T-helper 2 cell (primary cell): ENCODE data around the gene PDCD11.
"Not testable (repeated sequence)": the region's sequence is repeated elsewhere in the genome, so short reads cannot be mapped to it uniquely, and the experiment has no call there.

Experiments used
- DNase-seq, 5 experiments: peaks; one replicate each; pipeline versions ENCODE4 v3.0.0 to v3.0.0-alpha.2; 2012 to 2022

PDCD11 gene

DNA sequence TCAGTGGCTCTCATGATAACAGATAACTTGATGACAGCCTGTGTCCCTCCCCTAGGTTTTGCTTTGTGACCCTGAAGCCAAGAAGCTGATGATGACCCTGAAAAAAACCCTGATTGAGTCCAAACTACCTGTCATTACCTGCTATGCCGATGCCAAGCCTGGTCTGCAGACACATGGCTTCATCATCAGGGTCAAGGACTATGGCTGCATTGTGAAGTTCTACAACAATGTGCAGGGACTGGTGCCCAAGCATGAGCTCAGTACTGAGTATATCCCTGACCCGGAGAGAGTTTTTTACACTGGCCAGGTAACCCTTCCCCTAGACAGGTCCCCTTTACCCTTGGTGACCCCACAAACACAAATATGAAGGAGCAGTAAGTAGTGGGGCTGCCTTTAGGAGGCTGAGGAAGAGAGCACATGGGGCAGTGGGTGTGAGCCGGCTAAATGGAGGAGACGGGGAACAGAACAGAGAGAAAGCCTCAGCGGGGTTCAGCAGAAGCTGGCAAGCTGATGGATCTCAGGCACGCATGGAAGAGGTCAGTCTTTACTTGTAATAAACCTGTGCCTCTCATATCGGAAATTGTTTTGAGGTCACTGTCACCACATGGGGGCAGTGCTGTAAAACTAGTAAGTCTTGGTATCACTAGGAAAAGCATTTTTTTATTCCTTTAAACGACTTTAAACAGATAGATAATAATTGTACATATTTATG, 20.2 kb downstream of the PDCD11 start:
- DNase-seq = peak in 4 of 5 experiments; percentile 8 to 73 (median 42)

DNA sequence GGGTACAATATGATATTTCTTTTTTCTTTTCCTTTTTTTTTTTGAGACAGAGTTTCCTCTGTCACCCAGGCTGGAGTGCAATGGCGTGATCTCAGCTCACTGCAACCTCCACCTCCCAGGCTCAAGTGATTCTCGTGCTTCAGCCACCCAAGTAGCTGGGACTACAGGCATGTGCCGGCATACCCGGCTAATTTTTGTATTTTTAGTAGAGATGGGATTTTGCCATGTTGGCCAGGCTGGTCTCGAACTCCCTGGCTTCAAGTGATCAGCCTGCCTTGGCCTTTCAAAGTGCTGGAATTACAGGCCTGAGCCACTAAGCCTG, 20.7 kb downstream of the PDCD11 start:
- DNase-seq = not testable (repeated sequence)

DNA sequence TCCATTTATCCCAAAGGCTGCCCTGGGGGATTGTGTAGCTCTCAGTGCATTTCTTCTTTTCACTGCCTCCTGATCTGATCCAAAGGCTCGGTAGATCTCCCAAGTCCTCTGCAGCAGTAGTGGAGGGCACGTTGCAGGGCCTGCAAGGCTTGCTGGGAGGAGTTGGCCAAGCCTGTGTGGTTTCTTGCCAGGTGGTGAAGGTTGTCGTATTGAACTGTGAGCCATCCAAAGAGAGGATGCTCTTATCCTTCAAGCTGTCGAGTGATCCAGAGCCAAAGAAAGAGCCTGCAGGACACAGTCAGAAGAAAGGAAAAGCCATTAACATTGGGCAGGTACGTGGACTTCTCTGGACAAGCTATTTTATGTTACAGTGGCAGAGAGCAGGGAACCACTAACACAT, 21.2 kb downstream of the PDCD11 start:
- no peak for DNase-seq

DNA sequence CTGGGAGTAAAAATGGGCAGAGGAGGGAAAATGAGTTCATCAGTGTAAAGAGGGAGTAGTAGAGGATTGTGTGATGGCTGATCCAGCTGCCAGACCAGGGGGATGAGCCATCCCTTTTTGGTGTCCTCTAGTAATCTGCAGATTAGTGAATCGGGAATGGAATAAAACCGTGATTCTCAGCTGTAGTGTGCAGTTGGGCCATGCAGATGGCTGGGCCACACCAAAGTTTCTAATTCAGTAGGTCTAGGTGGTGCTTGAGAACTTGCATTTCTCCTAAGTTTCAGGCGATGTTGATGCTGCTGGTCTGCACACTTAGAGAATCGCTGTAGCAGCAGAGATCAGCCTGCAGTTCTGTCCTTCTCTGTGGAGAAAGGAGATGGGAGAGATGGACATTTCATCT, 22.7 kb downstream of the PDCD11 start:
- DNase-seq = no peak

DNA sequence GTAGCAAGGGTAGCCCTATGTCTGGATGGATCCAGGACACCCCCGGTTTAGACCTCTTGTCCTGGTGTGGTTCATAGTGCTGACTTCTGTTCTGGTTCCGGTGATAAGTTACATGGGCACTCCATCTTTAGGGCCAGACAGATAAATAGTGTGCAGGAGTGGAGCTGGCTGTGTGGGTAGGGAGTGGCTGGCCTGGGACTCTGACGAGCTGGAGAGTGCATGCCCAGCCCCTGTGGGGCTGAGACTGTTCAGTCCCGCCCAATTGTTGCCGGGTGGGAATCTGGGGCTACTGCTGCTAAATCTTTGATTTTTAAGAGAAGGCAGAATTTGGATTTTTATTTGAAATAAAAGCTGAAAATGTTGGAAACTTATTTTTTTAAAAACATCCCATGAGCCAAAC, 27.3 kb downstream of the PDCD11 start:
- DNase-seq = no peak

DNA sequence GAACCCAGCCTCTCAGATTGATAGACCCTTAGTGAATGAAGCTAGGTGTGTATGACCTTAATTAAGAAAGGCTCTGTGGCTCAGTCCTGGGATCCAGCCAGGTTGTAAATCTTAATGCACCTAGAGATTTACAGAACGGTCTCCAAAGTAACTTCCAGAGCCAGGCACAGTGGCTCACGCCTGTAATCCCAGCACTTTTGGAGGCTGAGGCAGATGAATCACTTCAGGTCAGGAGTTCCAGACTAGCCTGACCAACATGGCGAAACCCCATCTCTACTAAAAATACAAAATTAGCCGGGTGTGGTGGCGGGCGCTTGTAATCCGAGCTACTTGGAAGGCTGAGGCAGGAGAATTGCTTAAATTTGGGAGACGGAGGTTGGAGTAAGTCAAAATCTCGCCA, 31.4 kb downstream of the PDCD11 start:
- DNase-seq = no peak

DNA sequence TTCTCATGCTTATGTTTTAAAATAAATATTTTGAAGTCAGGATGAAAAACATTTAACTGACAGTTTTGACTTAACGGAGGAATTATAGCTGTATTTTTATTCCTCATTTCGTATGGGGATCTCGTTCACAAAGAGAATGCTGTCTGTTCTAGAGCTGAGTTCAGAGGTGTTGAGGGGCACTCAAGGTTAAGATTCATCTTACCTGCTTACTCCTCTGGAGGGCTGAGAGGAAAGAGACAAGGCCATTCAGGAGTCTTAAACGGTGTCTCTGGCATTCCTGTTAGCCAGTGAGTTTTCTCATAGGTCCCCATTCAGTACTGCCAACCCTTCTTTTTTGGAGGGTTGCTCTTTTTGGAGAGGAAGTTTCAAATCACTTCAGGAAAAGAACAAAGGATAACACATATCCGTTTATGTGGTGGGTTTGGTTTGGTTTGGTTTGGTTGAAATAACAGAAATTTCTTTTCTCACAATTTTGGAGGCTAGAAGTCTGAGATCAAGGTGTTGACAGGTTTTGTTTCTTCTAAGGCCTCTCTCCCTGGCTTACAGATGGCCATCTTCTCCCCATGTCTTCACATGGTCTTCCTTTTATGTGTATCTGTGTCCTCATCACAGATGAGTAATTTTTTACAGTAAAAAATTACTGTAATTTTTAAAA, 32.7 kb downstream of the PDCD11 start:
- peak in 1 of 5 experiments; percentile 49 for DNase-seq

DNA sequence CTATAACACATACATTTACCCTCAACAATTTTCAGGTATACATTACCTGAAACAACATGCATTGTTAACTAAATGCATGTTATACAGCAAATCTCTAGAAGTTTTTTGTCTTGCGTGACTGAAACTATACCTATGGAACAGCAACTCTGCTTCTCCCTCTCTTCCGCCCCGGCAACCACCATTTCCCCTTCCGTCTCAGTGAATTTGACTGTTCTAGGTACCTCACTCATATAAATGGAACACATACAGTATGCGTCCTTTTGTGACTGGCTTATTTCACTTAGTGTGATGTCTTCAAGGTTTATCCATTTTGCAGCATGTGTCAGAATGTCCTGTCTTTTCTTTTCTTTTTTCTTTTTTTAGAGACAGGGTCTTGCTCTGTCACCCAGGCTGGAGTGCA, 33.2 kb downstream of the PDCD11 start:
- DNase-seq = peak in 1 of 5 experiments; percentile 83

DNA sequence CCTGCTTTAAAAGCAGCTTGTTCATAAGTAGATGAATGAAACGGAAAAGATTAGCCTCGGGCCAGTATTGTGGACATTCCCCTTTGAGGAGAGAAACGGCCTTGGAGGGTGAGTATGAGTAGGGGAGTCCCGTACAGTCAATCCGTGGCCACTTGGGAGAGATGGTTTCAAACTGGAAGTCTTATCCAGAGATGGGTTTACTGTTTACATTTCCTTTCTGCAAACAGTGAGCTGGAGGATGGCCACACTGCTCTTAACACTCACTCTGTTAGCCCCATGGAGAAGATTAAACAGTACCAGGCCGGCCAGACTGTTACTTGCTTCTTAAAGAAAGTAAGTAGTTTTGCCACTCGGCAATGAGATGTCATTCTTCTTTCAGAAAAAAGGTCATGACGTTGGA, 35.5 kb downstream of the PDCD11 start:
- no peak for DNase-seq

DNA sequence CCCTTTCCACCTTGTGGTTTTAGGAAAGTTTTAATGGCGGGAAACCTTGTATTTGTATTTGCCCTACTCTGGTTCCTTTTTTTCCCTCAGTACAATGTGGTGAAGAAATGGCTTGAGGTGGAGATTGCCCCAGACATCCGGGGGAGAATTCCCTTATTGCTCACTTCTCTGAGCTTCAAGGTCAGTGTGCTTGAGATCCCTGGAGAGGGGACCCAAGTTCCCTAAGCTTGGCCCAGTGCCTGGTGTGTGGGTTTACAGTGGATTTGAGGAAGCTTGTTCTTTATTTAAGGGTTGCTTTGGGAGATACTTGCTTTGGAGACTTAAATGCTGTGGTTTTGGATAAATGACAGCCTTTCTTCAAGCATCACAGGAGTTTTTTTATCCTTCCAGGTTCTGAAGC, 37.4 kb downstream of the PDCD11 start:
- DNase-seq = no peak

DNA sequence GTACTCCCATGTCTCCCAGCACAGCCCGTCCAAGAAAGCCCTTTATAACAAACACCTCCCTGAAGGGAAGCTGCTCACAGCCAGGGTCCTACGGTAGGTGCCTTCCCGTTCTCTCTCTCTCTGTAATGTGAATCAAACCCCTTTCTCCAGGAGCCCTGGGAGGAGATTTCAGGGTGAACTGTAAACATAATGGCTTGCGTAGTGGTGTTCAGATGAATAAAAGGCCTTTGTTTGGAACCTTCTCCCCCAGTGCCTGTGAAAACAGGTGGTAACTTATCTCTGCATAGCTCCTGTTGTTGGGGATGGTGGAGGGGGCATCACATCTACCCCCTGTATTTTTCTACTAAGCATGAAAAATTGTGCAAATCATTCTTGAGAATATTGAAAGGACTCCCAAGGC, 43.4 kb downstream of the PDCD11 start:
- DNase-seq = no peak

DNA sequence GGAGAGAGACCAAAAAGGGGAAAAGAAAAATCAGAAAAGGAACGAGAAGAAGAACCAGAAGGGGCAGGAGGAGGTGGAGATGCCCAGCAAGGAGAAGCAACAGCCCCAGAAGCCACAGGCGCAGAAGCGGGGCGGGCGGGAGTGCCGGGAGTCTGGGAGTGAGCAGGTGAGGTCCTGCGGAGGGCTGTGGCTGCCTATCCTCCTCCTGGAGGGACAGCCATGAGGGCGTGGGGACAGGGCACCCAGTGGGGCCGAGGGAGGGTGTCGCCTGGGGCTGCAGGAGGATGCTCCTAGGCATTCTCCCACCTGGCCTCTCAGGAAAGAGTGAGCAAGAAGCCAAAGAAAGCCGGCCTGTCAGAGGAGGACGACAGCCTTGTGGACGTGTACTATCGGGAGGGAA, 44.0 kb downstream of the PDCD11 start:
- DNase-seq = no peak

DNA sequence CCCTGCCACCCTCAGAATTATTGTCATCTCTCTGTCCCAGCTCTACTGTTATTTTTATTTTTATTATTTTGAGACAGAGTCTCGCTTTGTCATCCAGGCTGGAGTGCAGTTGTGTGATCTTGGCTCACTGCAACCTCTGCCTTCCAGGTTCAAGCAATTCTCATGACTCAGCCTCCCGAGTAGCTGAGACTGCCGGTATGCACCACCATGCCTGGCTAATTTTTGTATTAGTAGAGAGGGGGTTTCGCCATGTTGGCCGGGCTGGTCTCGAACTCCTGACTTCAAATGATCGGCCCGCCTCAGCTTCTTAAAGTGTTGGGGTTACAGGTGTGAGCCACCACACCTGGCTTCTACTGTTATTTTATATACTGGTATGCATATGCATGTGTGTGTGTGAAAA, 44.8 kb downstream of the PDCD11 start:
- no peak for DNase-seq

DNA sequence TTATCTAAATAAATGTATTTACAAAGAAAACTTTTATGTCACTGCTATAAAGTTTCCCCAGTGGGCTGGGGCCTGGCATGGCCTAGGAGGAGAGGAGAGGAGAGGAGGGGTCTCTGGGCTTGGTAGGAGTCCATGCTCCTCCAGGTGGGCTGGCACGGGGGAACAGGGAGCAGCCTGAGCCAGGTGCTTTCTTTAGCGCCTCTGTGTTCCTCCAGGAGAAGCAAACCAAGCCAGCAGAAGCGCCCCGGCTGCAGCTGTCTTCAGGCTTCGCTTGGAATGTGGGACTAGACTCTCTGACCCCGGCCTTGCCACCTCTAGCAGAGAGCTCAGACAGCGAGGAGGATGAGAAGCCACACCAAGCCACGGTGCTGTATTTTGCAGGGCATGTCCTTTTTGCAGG, 45.2 kb downstream of the PDCD11 start:
- no peak for DNase-seq

DNA sequence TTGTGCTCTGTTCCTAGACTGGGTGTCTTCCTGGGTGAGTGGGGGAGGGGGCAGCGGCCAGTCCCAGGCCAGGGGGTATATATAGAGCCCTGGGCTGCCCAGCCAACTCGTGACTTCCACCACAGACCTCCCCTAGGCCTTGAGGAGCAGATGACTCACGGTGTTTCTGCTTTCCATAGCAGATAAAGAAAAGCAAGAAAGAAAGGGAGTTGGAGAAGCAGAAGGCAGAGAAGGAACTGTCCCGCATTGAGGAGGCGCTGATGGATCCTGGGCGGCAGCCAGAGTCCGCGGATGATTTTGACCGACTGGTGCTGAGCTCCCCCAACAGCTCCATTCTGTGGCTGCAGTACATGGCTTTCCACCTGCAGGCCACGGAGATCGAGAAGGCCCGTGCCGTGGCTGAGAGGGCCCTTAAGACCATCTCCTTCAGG, 45.6 kb downstream of the PDCD11 start:
- DNase-seq = no peak

DNA sequence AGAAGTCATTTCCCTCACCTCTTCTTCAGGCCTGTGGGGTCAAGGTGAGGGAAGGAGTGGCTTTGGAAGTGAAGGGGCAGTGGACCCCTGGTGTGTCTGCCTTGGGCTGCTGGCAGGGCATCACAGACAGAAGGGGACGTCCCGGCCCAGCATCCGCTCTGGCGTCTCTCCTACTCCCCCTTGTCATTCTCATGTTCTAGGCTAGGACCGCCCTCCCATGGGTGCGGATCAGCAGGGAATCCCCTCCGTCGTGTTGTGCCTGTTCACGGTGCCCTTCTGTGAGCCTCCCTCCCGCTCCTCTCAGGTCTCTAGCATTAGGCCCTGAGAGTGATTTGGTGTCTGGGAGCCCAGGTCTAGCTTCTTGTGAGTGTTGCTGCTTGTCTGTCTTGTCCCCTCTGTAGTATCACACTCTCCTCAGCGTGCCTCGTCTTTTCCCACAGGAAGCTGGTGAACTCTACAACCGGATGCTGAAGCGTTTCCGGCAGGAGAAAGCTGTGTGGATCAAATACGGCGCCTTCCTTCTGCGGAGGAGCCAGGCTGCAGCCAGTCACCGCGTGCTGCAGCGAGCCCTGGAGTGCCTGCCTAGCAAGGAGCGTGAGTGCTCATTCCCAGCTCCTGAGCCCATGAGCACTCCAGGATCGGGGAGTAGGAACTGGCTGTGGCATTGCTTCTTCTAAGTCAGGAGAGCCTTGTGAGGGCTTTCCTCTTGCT, 47.2 kb downstream of the PDCD11 start:
- no peak for DNase-seq

DNA sequence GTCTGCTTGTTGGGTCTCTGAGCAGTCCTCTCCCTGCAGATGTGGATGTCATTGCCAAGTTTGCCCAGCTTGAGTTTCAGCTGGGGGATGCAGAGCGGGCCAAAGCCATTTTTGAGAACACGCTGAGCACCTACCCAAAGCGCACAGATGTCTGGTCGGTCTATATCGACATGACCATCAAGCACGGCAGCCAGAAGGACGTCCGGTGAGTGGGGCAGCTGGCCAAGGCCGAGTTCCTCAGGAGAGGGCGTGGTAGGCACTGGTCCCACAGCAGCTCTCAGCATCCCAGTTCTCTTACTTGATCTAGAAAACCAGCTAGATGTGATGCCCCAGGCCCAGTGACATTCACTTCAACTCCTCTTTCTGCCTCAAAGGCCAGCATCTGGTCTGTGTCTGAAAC, 48.1 kb downstream of the PDCD11 start:
- no peak for DNase-seq

DNA sequence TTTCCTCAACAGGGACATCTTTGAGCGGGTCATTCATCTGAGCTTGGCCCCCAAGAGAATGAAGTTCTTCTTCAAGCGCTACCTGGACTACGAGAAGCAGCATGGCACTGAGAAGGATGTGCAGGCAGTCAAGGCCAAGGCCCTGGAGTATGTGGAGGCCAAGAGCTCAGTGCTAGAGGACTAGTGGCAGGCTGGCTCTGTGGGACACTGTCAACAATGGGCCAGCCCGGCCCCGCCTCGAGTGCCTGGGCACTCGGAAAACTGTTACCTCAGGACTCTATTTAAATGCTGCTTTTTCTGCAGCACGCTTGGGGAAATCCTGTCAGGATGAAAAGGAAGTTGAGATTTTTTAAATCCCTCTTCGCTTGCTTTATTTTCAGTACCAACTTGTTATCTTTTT, 48.9 kb downstream of the PDCD11 start:
- DNase-seq = no peak

DNA sequence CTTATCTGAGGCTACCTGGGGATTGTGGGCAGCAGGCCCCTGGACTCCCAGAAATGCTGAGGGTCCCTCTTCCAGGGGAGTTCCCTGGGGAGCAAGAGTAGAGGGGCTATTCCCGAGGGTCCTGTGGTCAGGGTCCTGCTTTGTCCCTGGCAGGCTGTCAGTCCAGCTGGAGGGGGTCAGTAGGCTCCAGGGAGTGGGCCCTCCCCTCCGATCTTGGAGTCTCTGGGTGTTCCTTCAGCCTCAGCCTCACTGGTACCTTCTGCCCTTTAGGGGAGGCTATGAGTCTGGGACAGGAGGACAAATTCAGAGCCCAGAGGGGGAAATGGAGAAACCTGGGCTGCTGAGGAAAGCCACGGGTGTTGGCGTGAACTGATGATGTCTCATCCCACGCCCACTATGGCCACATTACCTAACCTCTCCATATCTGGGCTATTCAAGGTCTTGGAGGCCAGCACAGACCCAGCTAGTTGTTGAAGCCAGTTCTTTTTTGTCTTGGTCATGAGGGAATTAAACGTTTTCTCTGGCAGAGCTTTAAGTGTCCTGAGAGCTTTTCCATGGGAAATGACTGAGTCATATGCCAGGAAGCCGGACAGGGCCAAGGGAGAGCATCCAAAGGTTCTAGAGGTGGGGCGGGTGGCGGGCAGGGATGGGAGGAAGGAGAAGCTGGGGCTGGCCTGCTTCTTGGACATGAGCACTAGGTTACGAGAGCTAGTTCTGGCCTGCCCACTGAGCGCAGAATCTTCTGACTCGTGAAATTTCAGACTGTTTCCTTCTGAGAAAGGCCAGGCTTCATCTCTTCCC, 49.5 kb downstream of the PDCD11 start:
- DNase-seq = no peak

DNA sequence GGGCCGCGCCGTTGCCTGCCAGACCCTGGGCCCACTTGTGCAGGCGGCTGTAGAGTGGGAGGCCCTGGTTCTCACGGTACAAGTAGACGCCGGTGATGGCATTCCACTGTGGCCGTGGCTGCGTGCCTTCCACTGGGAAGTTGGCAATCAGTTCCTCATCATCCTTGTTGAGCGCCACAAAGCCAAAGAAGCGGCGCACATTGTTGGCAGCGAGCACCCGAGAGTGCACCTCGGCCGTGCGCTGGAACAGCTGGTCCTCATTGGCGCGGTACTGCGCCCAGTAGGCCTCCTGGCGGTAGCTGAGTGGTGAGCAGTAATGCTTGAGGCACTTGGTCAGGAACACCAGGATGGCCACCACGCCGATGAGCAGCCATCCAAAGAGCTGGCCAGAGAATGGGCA, 50.8 kb downstream of the PDCD11 start:
- no peak for DNase-seq

DNA sequence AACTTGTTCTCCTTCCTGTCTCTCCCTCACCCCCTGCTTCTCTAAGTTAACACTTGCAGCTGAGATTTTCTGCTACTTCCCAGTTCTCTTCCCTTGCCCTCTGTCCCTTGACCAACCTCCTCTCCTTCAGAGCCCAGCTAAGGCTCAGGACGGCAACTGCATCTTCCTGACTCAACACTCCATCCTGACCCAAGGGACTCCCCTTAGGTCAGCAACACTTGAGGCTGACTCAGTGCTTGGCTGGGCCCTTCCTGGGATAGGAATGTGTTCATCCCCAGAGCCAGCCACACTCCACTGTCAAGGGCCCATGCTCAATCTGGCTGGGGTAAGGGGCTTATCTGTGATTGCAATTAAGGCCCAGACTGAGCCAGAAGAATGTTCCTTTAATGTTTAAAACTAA, 52.3 kb downstream of the PDCD11 start:
- DNase-seq = no peak

DNA sequence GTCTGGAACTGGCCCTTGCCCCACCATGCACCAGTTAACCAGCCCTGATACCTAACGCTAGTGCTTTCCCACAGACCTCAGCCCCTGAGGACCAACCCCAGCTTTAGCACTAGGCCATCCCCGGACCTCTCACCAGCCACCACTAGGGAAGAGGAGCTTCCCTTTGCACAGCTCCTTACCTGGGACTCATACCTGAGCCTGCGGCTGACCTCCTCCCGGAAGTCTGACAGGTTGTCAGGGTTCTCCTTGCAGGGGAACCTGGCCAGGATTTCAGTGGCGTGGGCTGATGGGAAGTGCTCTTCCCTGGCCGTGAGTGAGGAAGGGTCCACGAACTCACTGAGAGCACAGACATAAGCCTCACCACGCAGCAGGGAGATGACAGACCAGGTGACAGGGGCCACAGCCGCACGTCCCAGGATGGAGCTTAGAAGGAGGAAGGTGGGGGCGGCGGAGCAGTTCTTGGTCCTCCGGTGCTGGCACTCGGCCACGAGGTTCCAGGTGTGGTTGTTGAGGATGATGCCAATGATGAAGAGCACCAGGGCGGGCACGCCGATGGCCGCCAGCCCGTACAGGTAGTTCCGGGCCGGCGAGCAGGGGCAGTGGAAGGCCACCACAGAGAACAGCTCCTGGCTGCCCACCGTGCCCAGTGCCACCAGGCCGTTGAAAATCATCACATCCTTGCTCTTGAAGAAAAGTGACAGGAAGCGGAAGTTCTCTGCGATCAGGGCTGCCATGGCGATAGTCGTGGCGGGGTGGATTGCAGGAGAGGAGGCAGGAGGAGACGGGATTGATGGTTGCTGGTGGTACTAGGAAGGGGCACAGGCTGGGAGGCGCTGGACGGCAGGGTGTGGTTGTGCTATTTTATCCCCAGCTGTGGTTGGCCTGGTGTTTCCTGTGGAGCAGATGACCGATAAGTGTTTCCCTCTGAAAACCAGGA, 53.0 kb downstream of the PDCD11 start:
- no peak for DNase-seq
